SK-N-DZ (cell line): ENCODE measurements around the gene FERMT3.

Experiments
- DNase-seq: peaks from one replicate; pipeline ENCODE4 v3.0.0-alpha.2; 2015; ENCODE audit warnings: low spot score

The FERMT3 gene

DNA sequence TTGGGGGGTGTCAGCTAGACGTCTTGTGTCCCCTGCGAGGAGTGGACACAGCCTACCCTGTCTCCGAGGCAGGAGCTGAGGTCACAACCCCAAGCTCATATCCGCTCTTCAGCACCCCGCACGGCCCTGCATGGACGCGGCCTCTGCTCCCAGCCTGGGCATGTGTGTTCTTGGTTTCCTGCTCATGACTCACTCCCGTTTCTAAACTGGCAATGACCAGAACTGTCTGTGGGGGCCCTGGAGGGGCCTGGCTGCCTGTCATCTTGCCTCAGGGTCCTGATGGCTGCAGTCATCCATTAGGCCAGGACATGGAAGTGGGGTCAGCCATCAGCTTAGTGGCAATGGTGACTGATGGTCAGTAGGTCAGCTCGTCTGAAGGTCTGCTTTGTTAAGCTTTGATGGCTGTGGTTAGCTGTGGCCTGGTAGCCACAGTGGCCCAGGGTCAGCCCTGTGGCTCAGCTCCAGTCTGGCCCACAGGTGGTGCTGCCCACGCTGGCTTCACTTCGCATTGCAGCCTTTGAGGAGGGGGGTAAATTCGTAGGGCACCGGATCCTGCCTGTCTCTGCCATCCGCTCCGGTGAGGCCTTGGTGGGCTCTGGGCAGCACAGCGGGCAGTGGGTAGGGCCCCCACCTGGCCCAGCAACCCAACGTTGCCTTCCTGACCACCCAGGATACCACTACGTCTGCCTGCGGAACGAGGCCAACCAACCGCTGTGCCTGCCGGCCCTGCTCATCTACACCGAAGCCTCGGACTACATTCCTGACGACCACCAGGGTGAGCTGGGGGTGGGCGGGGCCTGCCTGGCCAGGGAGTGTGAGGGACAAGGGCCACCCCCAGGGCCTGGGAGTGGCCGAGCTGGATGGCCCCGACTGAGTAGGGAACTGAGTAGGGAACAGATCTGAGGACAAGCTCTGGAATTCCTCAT is 56.8 kb downstream of the FERMT3 start:
- no peak for DNase-seq

DNA sequence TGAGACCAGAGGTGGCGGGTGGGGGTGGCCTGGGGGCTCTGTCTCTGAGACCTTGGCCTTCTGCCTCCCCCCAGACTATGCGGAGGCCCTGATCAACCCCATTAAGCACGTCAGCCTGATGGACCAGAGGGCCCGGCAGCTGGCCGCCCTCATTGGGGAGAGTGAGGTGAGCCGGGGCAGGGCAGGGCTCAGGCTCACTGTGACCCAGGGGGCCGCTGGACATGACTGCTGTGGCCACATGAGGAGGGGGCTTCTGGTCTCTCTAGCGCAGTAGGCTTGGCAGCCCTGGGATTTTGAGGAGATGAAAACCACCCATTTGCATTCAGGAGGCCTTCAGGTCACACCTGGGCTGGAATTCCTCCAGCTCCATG is 57.4 kb downstream of the FERMT3 start:
- DNase-seq: no peak

DNA sequence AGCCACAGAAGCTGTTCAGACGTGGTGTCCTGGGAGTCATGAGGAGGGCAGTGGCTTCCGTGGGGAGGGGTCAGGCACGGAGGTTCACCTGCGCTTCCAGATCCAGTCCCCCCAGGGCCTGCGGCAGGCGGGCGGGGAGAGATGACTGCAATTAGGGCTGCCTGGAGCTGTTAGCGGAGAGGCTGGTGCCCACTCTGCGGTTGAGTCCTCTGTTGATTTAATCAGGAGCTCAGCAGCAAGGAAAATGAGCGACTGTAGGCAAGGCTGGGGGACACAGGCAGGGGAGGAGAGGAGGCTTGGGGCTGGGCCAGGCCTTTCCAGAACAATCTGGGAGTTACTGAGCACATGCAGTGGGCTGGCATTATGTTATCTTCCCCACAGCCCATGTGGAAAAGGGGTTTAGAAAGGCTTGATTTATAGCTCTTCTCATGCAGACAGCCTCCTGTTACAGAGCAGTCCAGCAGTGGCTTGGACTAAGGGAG is 57.9 kb downstream of the FERMT3 start:
- peak; percentile 79 for DNase-seq

- no peak for DNase-seq
Observed at GRCh38 chr11:64265176-64266160, 58.9 kb downstream of the FERMT3 start.

- DNase-seq: no peak
Observed at GRCh38 chr11:64266339-64266738, 59.8 kb downstream of the FERMT3 start.

DNA sequence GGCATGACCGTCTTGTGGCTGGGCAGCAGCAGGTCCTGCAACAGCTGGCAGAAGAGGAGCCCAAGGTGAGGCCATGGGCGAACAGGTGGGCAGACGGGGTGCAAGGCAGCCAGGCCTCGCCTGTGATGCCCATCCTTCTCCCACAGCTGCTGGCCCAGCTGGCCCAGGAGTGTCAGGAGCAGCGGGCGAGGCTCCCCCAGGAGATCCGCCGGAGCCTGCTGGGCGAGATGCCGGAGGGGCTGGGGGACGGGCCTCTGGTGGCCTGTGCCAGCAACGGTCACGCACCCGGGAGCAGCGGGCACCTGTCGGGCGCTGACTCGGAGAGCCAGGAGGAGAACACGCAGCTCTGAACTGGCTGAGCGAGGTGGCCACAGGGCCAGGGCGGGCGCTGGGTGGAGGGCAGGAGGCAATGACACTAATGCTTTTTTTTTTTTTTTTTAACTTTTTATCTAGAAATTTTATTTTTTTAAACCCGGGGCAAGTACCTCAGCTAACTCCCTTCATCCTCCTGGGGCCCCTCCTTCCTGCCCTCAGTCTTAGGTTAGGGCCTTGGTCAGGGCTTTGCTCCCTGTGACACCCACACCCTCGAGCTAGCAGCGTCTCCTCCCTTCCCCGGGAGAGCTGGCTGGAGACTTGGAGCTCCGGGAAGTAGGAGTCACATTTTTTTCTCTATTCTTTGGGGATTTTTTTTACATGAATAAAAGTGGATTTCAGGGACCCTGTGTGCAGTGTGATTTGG is 60.9 kb downstream of the FERMT3 start:
- DNase-seq: no peak

- DNase-seq: peak; percentile 63
Observed at GRCh38 chr11:64268025-64268892, 61.7 kb downstream of the FERMT3 start.

- peak; percentile 46 for DNase-seq
Observed at GRCh38 chr11:64268893-64269539, 62.5 kb downstream of the FERMT3 start.

DNA sequence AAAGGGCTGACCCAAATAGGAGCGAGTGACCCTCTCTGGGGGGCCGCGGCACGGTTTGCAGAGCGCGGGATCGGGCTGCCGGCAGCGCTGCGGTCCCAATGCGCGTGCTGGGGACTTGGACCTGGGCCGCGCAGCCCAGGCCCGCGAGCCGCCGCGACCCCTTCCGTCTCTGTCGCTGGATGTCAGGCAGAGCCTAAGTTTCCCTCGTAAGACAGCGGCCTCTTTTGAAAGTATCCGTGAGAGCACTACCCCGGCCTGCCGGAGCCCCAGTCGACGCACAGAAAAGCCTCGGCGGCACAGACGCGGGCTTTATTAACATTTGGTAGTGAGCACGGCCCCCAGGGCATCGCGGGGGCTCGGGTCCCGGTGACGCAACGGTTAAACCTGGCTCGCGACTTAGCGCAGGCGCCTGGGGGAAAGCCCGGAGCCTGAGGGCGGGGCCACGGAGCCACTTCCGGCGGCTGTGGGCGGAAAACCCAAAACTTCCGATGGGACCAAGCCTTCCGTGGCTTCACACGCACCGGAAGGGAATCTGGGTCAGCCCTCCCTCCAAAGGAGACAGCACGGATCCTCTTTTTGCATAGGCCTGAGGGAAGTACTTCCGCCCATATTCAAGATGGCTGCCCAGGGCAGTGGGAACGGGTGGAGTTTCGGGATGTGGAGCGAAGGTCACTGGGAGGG is 63.2 kb downstream of the FERMT3 start:
- peak; percentile 100 for DNase-seq
